Body of pancreas (tissue), 4 donors: ENCODE data around the gene AHCTF1. TPM values are rescaled to one million over a fixed set of nuclear protein-coding genes. Genes with fewer than 3 reads are reported as not detected.
"Not testable (repeated sequence)": the region's sequence is repeated elsewhere in the genome, so short reads cannot be mapped to it uniquely, and the experiment has no call there.

Experiments used
- ATAC-seq: fragments of 150-250 bp; one replicate; pipeline ENCODE4 v1.9.1; 2016
- DNase-seq, 4 donors: peaks; one replicate each; pipeline ENCODE4 v3.0.0-alpha.2; 2019
- H3K27ac ChIP-seq, 4 donors: fragments of 200-600 bp; sonication (generic); 1 replicate in 3 of 4; 2 replicates in 1 of 4; pipeline versions ENCODE4 v1.5.1 to v1.6.1; 2016 to 2019; ENCODE audit warnings: mild to moderate bottlenecking in 1 of 4, mixed read lengths in 1 of 4, moderate library complexity in 1 of 4
- H3K27me3 ChIP-seq, 2 donors: fragments of 200-600 bp; sonication (generic); one replicate each; pipeline ENCODE4 v1.6.0; 2016; ENCODE audit warnings: mild to moderate bottlenecking in 1 of 2
- H3K36me3 ChIP-seq, 2 donors: fragments of 200-600 bp; sonication (generic); replicated peaks in 1 of 2; 2 replicates each; pipeline ENCODE4 v1.5.1; 2016; ENCODE audit warnings: low read depth in 2 of 2; ENCODE audit not compliant: insufficient read depth in 1 of 2
- H3K4me1 ChIP-seq: fragments of 200-600 bp; sonication (generic); one replicate; pipeline ENCODE4 v1.6.0; 2016
- H3K4me3 ChIP-seq, 2 donors: fragments of 200-600 bp; sonication (generic); 1 replicate in 1 of 2; 2 replicates in 1 of 2; pipeline ENCODE4 v1.5.1; 2016 to 2019
- H3K9me3 ChIP-seq, 3 donors: fragments of 200-600 bp; sonication (generic); 1 replicate in 2 of 3; 2 replicates in 1 of 3; pipeline ENCODE4 v1.5.1; 2016
- CTCF ChIP-seq, 7 experiments: fragments of 450-650 bp in 4 of 7; fragments of 200-600 bp in 3 of 7; sonication (generic) in 3 of 7; IDR thresholded peaks; one replicate each; pipeline ENCODE4 v1.5.1; 2016 to 2019; ENCODE audit warnings: antibody characterized with exemption in 7 of 7
- POLR2A ChIP-seq, 3 donors: fragments of 450-650 bp; IDR thresholded peaks; one replicate each; pipeline ENCODE4 v1.6.1; 2016; ENCODE audit warnings: antibody characterized with exemption in 3 of 3, mild to moderate bottlenecking in 2 of 3
- WGBS, 2 donors: methylation state at CpG; one replicate each; pipeline ENCODE4 v1.1.5; 2017; 5-methylcytosine and 5-hydroxymethylcytosine counted together
- intact Hi-C: fragments of 100-400 bp; cut with DNase I; formaldehyde crosslinking; loops from one replicate; pipeline ENCODE4 v1.15.1; 2023
- total RNA-seq, 2 donors: library from RNA; depleted of rRNA; stranded (reverse); fragments of >200 nt; gene quantifications; one replicate each; pipeline ENCODE4 v1.1.0, GENCODE V29; 2016

AHCTF1 gene
- total RNA-seq, 2 donors from 2014 or later, result 17.5 to 18.7 TPM

- WGBS, 2 donors, result 92 to 94% methylated on average over 4 of the region's 4 CpGs
- no peaks in the 10 kb centered on the region for H3K27me3 ChIP-seq
- no peak overlapping the region for H3K4me3 ChIP-seq
- H3K9me3 ChIP-seq, result no peaks in the 10 kb centered on the region
- intact Hi-C loops, result no loop called here
- no peak overlapping the region for H3K27ac ChIP-seq
- TF ChIP-seq POLR2A (IDR thresholded peaks at IDR 0.05) (no peak), CTCF (IDR thresholded peaks at IDR 0.05) (no peak)
- peaks cover 0 to 2% of the 10 kb centered on the region in 2 donors for H3K36me3 ChIP-seq
- ATAC-seq, result no peak
- no peak for DNase-seq
- no peaks in the 10 kb centered on the region for H3K4me1 ChIP-seq
Measured at GRCh38 chr1:246878551-246878950, 53.2 kb downstream of the AHCTF1 start.

GRCh38 chr1:246876431-246876830 is 55.3 kb downstream of the AHCTF1 start:
- Histone ChIP-seq H3K4me1 (no peaks in the 10 kb centered on the region), H3K9me3 (no peaks in the 10 kb centered on the region), H3K36me3 (peaks cover 0 to 4% of the 10 kb centered on the region in 2 donors), H3K27me3 (no peaks in the 10 kb centered on the region), H3K4me3 (no peak overlapping the region), H3K27ac (no peak overlapping the region)
- TF ChIP-seq CTCF (IDR thresholded peaks at IDR 0.05) (no peak), POLR2A (IDR thresholded peaks at IDR 0.05) (no peak)
- intact Hi-C loops, result no loop called here
- ATAC-seq, result no peak
- 92 to 99% methylated on average over 3 of the region's 3 CpGs for WGBS, 2 donors
- no peak for DNase-seq

GRCh38 chr1:246875041-246876026 is 56.4 kb downstream of the AHCTF1 start:
- Histone ChIP-seq H3K27me3 (no peaks in the 10 kb centered on the region), H3K9me3 (no peaks in the 10 kb centered on the region), H3K4me1 (no peaks in the 10 kb centered on the region), H3K36me3 (peaks cover 0 to 4% of the 10 kb centered on the region in 2 donors), H3K4me3 (no peak overlapping the region), H3K27ac (no peak overlapping the region)
- 92% methylated on average over 8 of the region's 8 CpGs for WGBS, 2 donors
- ATAC-seq, result no peak
- no peak for TF ChIP-seq CTCF (IDR thresholded peaks at IDR 0.05)
- no peak for TF ChIP-seq POLR2A (IDR thresholded peaks at IDR 0.05)
- intact Hi-C loops, result no loop called here
- no peak for DNase-seq

- TF ChIP-seq CTCF (IDR thresholded peaks at IDR 0.05), result no peak
- no peak for TF ChIP-seq POLR2A (IDR thresholded peaks at IDR 0.05)
- H3K36me3 ChIP-seq, result peaks cover 0 to 15% of the 10 kb centered on the region in 2 donors
- H3K4me1 ChIP-seq, result no peaks in the 10 kb centered on the region
- no peaks in the 10 kb centered on the region for H3K27me3 ChIP-seq
- H3K9me3 ChIP-seq, result no peaks in the 10 kb centered on the region
- intact Hi-C loops, result no loop called here
- DNase-seq (no peak), ATAC-seq (no peak)
- H3K27ac ChIP-seq, result no peak overlapping the region
- 90 to 96% methylated on average over 2 of the region's 2 CpGs for WGBS, 2 donors
- H3K4me3 ChIP-seq, result no peak overlapping the region
Measured at GRCh38 chr1:246865921-246866320, 65.8 kb downstream of the AHCTF1 start.

GRCh38 chr1:246863791-246864190 is 68.0 kb downstream of the AHCTF1 start:
- 96 to 97% methylated on average over 9 of the region's 9 CpGs for WGBS, 2 donors
- H3K36me3 ChIP-seq, result peaks cover 0 to 23% of the 10 kb centered on the region in 2 donors
- not testable (repeated sequence) for ATAC-seq

More at GRCh38 chr1:246863791-246864190, 68.0 kb downstream of the AHCTF1 start:
- H3K9me3 ChIP-seq, H3K27ac ChIP-seq, H3K4me1 ChIP-seq, H3K4me3 ChIP-seq, DNase-seq, intact Hi-C loops, H3K27me3 ChIP-seq: not testable (repeated sequence)
